HepG2 (cell line): ENCODE data around the gene NCBP1. TPM values are rescaled to one million over a fixed set of nuclear protein-coding genes. Genes with fewer than 3 reads are reported as not detected.

Source experiments
- ATAC-seq: fragments of 200-7000 bp; cut with Tn5 transposase; 3 replicates; pipeline ENCODE4 v1.9.1; 2020; ENCODE audit warnings: mild to moderate bottlenecking, moderate library complexity
- BruUV-seq: library from RNA; stranded (reverse); fragments of 400-500 nt; replicated peaks from 2 replicates; lab custom pipeline; 2021; lab: Mats Ljungman, UMichigan
- CTCF ChIA-PET: fragments of 300-600 bp; formaldehyde crosslinking; extraction: SDS; loops from one replicate; lab custom pipeline; 2021; ENCODE audit warnings: low total read pairs, inconsistent platforms, low intra/inter-chr PET ratio; lab: Yijun Ruan, JAX
- POLR2A ChIA-PET: fragments of 350-600 bp; sonication (Branson Sonifier 250); formaldehyde crosslinking; loops from one replicate; lab custom pipeline; 2020; ENCODE audit warnings: antibody characterized with exemption, inconsistent platforms; lab: Yijun Ruan, JAX
- DNase-seq: peaks from one replicate; pipeline ENCODE4 v3.0.0-alpha.2; 2015; ENCODE audit warnings: low spot score
- FAIRE-seq: peaks from 3 replicates; lab custom pipeline; 2011; peaks lifted over from hg19 to GRCh38; lab: Jason Lieb, UNC
- H2AFZ ChIP-seq: one replicate; pipeline ENCODE4 v1.6.1; 2011; ENCODE audit warnings: low read length, inconsistent platforms
- H3K27ac ChIP-seq: fragments of 300-600 bp; 3 replicates; pipeline ENCODE4 v1.8.0; 2011; ENCODE audit warnings: mixed run types, mild to moderate bottlenecking, mixed read lengths, low read length, inconsistent platforms; ENCODE audit not compliant: insufficient read depth; ENCODE audit errors: extremely low read length
- H3K27me3 ChIP-seq, 2 experiments: fragments of 200-600 bp in 1 of 2; 2 replicates in 1 of 2; 3 replicates in 1 of 2; pipeline versions ENCODE4 v1.6.0 to v1.8.0; 2011; ENCODE audit warnings: low read length in 2 of 2, mild to moderate bottlenecking in 2 of 2, moderate library complexity in 2 of 2, inconsistent platforms in 1 of 2; ENCODE audit not compliant: insufficient read depth in 2 of 2, control insufficient read depth in 1 of 2
- H3K36me3 ChIP-seq, 2 experiments: fragments of 200-600 bp in 1 of 2; replicated peaks in 1 of 2; 2 replicates in 1 of 2; 3 replicates in 1 of 2; pipeline versions ENCODE4 v1.5.1 to v1.8.0; 2011; ENCODE audit warnings: low read length in 2 of 2, inconsistent platforms in 1 of 2; ENCODE audit not compliant: insufficient read depth in 2 of 2, control insufficient read depth in 1 of 2
- H3K4me1 ChIP-seq: 2 replicates; pipeline ENCODE4 v1.5.1; 2012; ENCODE audit warnings: low read length, inconsistent platforms; ENCODE audit not compliant: insufficient read depth
- H3K4me2 ChIP-seq: 2 replicates; pipeline ENCODE4 v1.6.0; 2011; ENCODE audit warnings: low read depth, low read length, inconsistent platforms
- H3K4me3 ChIP-seq, 3 experiments: fragments of 200-600 bp in 1 of 3; sonication (generic), shearing (Covaris generic) in 1 of 3; replicated peaks in 1 of 3; 2 replicates each; pipeline ENCODE4 v1.5.1; 2011 to 2016; ENCODE audit warnings: low read length in 3 of 3, inconsistent platforms in 2 of 3, low read depth in 2 of 3, mild to moderate bottlenecking in 2 of 3, control low read depth in 1 of 3, mixed read lengths in 1 of 3; ENCODE audit not compliant: insufficient read depth in 1 of 3
- H3K79me2 ChIP-seq: one replicate; pipeline ENCODE4 v1.6.1; 2011; ENCODE audit warnings: low read length, inconsistent platforms; ENCODE audit not compliant: insufficient read depth
- H3K9ac ChIP-seq: 2 replicates; pipeline ENCODE4 v1.6.0; 2011; ENCODE audit warnings: mild to moderate bottlenecking, low read depth, low read length, inconsistent platforms; ENCODE audit not compliant: insufficient read depth
- H3K9me3 ChIP-seq: 2 replicates; pipeline ENCODE4 v1.5.1; 2012; ENCODE audit warnings: mild to moderate bottlenecking, low read length
- H4K20me1 ChIP-seq: 2 replicates; pipeline ENCODE4 v1.6.0; 2011; ENCODE audit warnings: inconsistent platforms, mild to moderate bottlenecking, low read length, moderate library complexity; ENCODE audit not compliant: insufficient read depth
- CEBPB ChIP-seq: IDR thresholded peaks from 2 replicates; pipeline ENCODE4 v1.6.1; 2011; ENCODE audit warnings: low read depth, low read length, improper control_type of control experiment, borderline replicate concordance
- CENPBD1 ChIP-seq: sonication (generic); formaldehyde crosslinking; IDR thresholded peaks from 2 replicates; pipeline ENCODE4 v1.8.0; 2022; ENCODE audit warnings: missing genetic modification reagents, low read depth, mild to moderate bottlenecking, borderline replicate concordance
- GLI4 ChIP-seq: sonication (generic); formaldehyde crosslinking; IDR thresholded peaks from 2 replicates; pipeline ENCODE4 v1.5.1; 2020; ENCODE audit warnings: missing genetic modification reagents, mild to moderate bottlenecking, moderate library complexity, borderline replicate concordance
- LCORL ChIP-seq, 2 experiments: fragments of 450-650 bp in 1 of 2; sonication (generic) in 1 of 2; formaldehyde crosslinking in 1 of 2; IDR thresholded peaks; 2 replicates each; pipeline versions ENCODE4 v1.5.0 to v1.6.1; 2017 to 2020; ENCODE audit warnings: antibody characterized with exemption in 1 of 2, missing genetic modification reagents in 1 of 2
- POLR2AphosphoS2 ChIP-seq: IDR thresholded peaks from 2 replicates; pipeline ENCODE4 v1.6.1; 2011; ENCODE audit warnings: low read depth, low read length, improper control_type of control experiment
- ZNF883 ChIP-seq: sonication (generic); formaldehyde crosslinking; IDR thresholded peaks from 2 replicates; pipeline ENCODE4 v1.5.1; 2020; ENCODE audit warnings: mild to moderate bottlenecking, missing genetic modification reagents; ENCODE audit errors: not compliant biosample characterization
- whole genome bisulfite sequencing: methylation state at CpG from one replicate; pipeline ENCODE4 v1.1.6; 2017; ENCODE audit warnings: low lambda C conversion rate; 5-methylcytosine and 5-hydroxymethylcytosine counted together
- in situ Hi-C: cut with HindIII; loops from 2 replicates; pipeline ENCODE4 v1.10.0; 2017; ENCODE audit warnings: low pct_unique_long_range_greater_than_20kb; ENCODE audit not compliant: extremely low pct_ligation_motif_present
- intact Hi-C: fragments of 100-400 bp; cut with micrococcal nuclease; formaldehyde crosslinking; loops from one replicate; pipeline ENCODE4 v1.10.0; 2022; ENCODE audit not compliant: unreplicated experiment
- polyA plus RNA-seq, 8 experiments: library from polyadenylated mRNA; depleted of rRNA in 3 of 8; stranded (reverse) in 7 of 8; unstranded in 1 of 8; fragments of >200 nt; fragmentation: Illumina TruSeq in 4 of 8; extraction: Trizol in 4 of 8; gene quantifications; 2 replicates each; pipeline versions ENCODE4 v1.2.1 to v1.2.3, GENCODE V29; 2011 to 2016; ENCODE audit warnings: low read depth in 4 of 8, missing spikeins in 1 of 8, mixed read lengths in 1 of 8; ENCODE audit not compliant: insufficient read depth in 1 of 8
- total RNA-seq, 5 experiments: library from RNA; depleted of rRNA; stranded (reverse); fragments of >200 nt; fragmentation: Illumina TruSeq; extraction: Trizol; gene quantifications; 2 replicates each; pipeline ENCODE4 v1.2.3, GENCODE V29; 2016; ENCODE audit warnings: low read depth in 1 of 5
- TF ChIP-seq, protein P1 (sequence below): sonication (generic); formaldehyde crosslinking; IDR thresholded peaks from 2 replicates; pipeline ENCODE4 v1.4.0; 2020; ENCODE audit warnings: missing genetic modification reagents

The NCBP1 gene
- total and polyA plus RNA-seq, 2 of the 13 experiments (the other 11 are each of a cell fraction or from before 2014, with no cell fraction given): 13.3 to 40.2 TPM

DNA sequence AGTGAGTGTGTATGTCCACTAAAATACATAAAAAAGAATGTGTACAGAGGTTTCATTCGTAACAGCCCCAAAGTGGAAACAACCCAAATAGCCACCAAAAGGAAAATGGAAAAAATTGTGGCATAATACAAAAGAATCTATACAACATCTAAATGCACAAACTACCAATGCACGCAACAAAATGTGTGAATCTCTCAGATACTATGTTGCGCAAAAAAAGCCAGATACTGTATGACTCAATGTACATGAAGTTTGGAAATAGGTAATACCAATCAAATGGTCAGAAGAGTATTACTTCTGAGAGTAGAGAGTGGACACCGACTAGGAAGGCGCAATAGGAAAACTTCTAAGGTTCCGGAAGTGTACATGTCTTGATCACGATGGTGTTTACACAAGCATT is 61.1 kb downstream of the NCBP1 start:
- 93% methylated on average over 7 of the region's 7 CpGs for WGBS
- H3K9me3 ChIP-seq: no peaks in the 10 kb centered on the region
- peak overlapping the region; percentile 81 for H3K4me2 ChIP-seq
- peaks cover 53% of the 10 kb centered on the region for H3K4me1 ChIP-seq
- no peak for DNase-seq
- in situ Hi-C loops: no loop called here
- H3K27ac ChIP-seq: no peak overlapping the region
- H3K9ac ChIP-seq: no peak overlapping the region
- peaks cover 34% of the 10 kb centered on the region for H3K79me2 ChIP-seq
- no peaks in the 10 kb centered on the region for H3K27me3 ChIP-seq
- H2AFZ ChIP-seq: no peak overlapping the region
- BruUV-seq: no TSS peak
- intact Hi-C loops: no loop called here
- TF ChIP-seq, protein P1, sequence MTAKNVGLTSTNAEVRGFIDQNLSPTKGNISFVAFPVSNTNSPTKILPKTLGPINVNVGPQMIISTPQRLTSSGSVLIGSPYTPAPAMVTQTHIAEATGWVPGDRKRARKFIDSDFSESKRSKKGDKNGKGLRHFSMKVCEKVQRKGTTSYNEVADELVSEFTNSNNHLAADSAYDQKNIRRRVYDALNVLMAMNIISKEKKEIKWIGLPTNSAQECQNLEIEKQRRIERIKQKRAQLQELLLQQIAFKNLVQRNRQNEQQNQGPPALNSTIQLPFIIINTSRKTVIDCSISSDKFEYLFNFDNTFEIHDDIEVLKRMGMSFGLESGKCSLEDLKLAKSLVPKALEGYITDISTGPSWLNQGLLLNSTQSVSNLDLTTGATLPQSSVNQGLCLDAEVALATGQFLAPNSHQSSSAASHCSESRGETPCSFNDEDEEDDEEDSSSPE (CRISPR knock-in tag): no peak
- no peak for TF ChIP-seq LCORL (IDR thresholded peaks at IDR 0.05)
- no peak for TF ChIP-seq LCORL (CRISPR knock-in tag; IDR thresholded peaks at IDR 0.05)
- no peak for TF ChIP-seq CENPBD1 (CRISPR knock-in tag)
- TF ChIP-seq ZNF883 (CRISPR knock-in tag): no peak
- TF ChIP-seq POLR2AphosphoS2: no peak
- peak; percentile 39; the same call in 1 of the 2 replicates for TF ChIP-seq CEBPB
- no peak for TF ChIP-seq GLI4 (CRISPR knock-in tag)
- FAIRE-seq: no peak
- peaks cover 8 to 11% of the 10 kb centered on the region in 2 experiments; a peak in 4 of 5 replicates for H3K36me3 ChIP-seq
- no peaks in the 10 kb centered on the region for H4K20me1 ChIP-seq
- CTCF ChIA-PET: no interaction called here
- H3K4me3 ChIP-seq: peak overlapping the region in 2 of 3 experiments; percentile 83 to 85; a peak in 2 of 6 replicates
- POLR2A ChIA-PET: interaction anchor here (2.8 kb wide), 1 partner anchor 62 kb away, joined by 20 read pairs; the partner anchor contains the start of genes NCBP1 and TSTD2
- ATAC-seq: no peak
